SK-N-SH (cell line): ENCODE results near the gene DEFB118.

Source experiments
- CTCF ChIP-seq: fragments of 200-600 bp; sonication (generic); IDR thresholded peaks from 2 replicates; pipeline ENCODE4 v1.6.1; 2017; ENCODE audit warnings: antibody characterized with exemption, mild to moderate bottlenecking, moderate library complexity
- EP300 ChIP-seq, 2 experiments: IDR thresholded peaks; 2 replicates each; pipeline versions ENCODE4 v1.4.0 to v1.6.1; 2012; ENCODE audit warnings: borderline replicate concordance in 1 of 2, low read depth in 1 of 2, low read length in 1 of 2
- EZH2phosphoT487 ChIP-seq: fragments of 200-600 bp; sonication (generic); IDR thresholded peaks from 2 replicates; pipeline ENCODE4 v1.6.1; 2017; ENCODE audit warnings: low read depth, mixed run types, mild to moderate bottlenecking, antibody characterized with exemption, moderate library complexity, borderline replicate concordance
- FOXM1 ChIP-seq: IDR thresholded peaks from 2 replicates; pipeline ENCODE4 v1.4.0; 2012; ENCODE audit warnings: low read depth, mild to moderate bottlenecking
- GABPA ChIP-seq: IDR thresholded peaks from 2 replicates; pipeline ENCODE4 v1.4.0; 2012; ENCODE audit warnings: low read depth, mild to moderate bottlenecking
- JUND ChIP-seq: IDR thresholded peaks from 2 replicates; pipeline ENCODE4 v1.4.0; 2012
- NFIC ChIP-seq: IDR thresholded peaks from 2 replicates; pipeline ENCODE4 v1.4.0; 2012; ENCODE audit warnings: borderline replicate concordance
- POLR2AphosphoS5 ChIP-seq: IDR thresholded peaks from 2 replicates; pipeline ENCODE4 v1.6.1; 2012; ENCODE audit warnings: low read depth, low read length
- RAD21 ChIP-seq: IDR thresholded peaks from 2 replicates; pipeline ENCODE4 v1.6.1; 2012; ENCODE audit warnings: mild to moderate bottlenecking, low read length
- SMC3 ChIP-seq: IDR thresholded peaks from 2 replicates; pipeline ENCODE4 v1.6.1; 2012; ENCODE audit warnings: low read depth, low read length, improper control_type of control experiment
- TF ChIP-seq, protein P1 (sequence below): IDR thresholded peaks from 2 replicates; pipeline ENCODE4 v1.6.1; 2012; ENCODE audit warnings: mild to moderate bottlenecking, low read depth, low read length, moderate library complexity

GRCh38 chr20:31341470-31341869 lies 26.9 kb upstream of the DEFB118 start:
- TF ChIP-seq CTCF: no peak
- no peak for TF ChIP-seq JUND
- TF ChIP-seq GABPA: no peak
- no peak for TF ChIP-seq NFIC
- TF ChIP-seq EP300 (IDR thresholded peaks at IDR 0.05; ENCODE audit: borderline replicate concordance in 1 of 2, low read depth in 1 of 2, low read length in 1 of 2): no peak
- TF ChIP-seq, protein P1, sequence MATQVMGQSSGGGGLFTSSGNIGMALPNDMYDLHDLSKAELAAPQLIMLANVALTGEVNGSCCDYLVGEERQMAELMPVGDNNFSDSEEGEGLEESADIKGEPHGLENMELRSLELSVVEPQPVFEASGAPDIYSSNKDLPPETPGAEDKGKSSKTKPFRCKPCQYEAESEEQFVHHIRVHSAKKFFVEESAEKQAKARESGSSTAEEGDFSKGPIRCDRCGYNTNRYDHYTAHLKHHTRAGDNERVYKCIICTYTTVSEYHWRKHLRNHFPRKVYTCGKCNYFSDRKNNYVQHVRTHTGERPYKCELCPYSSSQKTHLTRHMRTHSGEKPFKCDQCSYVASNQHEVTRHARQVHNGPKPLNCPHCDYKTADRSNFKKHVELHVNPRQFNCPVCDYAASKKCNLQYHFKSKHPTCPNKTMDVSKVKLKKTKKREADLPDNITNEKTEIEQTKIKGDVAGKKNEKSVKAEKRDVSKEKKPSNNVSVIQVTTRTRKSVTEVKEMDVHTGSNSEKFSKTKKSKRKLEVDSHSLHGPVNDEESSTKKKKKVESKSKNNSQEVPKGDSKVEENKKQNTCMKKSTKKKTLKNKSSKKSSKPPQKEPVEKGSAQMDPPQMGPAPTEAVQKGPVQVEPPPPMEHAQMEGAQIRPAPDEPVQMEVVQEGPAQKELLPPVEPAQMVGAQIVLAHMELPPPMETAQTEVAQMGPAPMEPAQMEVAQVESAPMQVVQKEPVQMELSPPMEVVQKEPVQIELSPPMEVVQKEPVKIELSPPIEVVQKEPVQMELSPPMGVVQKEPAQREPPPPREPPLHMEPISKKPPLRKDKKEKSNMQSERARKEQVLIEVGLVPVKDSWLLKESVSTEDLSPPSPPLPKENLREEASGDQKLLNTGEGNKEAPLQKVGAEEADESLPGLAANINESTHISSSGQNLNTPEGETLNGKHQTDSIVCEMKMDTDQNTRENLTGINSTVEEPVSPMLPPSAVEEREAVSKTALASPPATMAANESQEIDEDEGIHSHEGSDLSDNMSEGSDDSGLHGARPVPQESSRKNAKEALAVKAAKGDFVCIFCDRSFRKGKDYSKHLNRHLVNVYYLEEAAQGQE: no peak
- no peak for TF ChIP-seq RAD21
- no peak for TF ChIP-seq FOXM1
- no peak for TF ChIP-seq POLR2AphosphoS5
- no peak for TF ChIP-seq SMC3
- no peak for TF ChIP-seq EZH2phosphoT487
